ENCODE results near the gene E2F3.

DNA sequence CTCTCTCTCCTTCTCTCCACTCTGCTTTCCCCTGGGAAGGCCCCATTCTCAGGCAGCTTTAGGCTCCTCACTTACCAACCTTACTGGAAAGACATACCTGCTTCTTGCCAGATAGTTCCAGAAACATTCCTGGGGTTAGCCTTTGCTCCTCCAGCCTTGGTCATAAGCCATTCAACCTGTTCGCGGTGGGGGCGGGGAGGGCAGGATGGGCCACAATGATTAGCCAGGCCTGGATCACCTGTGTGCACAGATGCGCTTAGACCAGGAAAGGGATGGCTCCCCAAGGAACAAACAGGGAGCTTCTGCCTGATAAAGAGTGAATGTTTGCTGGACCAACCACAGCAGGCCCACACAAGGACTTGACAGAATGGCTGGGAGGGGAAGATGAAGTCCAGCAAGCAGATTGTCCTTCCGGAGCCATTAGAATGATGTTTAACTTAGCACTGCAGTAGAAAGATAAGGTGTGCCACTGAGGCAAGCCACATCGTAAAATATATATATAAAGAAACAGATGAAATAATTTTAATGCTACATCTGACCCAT lies 74.9 kb downstream of the E2F3 start:
- TF ChIP-seq, protein P1, sequence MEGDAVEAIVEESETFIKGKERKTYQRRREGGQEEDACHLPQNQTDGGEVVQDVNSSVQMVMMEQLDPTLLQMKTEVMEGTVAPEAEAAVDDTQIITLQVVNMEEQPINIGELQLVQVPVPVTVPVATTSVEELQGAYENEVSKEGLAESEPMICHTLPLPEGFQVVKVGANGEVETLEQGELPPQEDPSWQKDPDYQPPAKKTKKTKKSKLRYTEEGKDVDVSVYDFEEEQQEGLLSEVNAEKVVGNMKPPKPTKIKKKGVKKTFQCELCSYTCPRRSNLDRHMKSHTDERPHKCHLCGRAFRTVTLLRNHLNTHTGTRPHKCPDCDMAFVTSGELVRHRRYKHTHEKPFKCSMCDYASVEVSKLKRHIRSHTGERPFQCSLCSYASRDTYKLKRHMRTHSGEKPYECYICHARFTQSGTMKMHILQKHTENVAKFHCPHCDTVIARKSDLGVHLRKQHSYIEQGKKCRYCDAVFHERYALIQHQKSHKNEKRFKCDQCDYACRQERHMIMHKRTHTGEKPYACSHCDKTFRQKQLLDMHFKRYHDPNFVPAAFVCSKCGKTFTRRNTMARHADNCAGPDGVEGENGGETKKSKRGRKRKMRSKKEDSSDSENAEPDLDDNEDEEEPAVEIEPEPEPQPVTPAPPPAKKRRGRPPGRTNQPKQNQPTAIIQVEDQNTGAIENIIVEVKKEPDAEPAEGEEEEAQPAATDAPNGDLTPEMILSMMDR (IDR thresholded peaks at IDR 0.05): no peak
- no peak for TF ChIP-seq POLR2A (IDR thresholded peaks at IDR 0.05)
